HEK293 (cell line): ENCODE measurements around the gene TAS1R2.

Source experiments
- GLI4 ChIP-seq: fragments of 450-650 bp; formaldehyde crosslinking; IDR thresholded peaks from 2 replicates; pipeline ENCODE4 v1.5.1; 2016; ENCODE audit warnings: missing biosample characterization, missing genetic modification characterization
- ZNF10 ChIP-seq: fragments of 450-650 bp; formaldehyde crosslinking; IDR thresholded peaks from 2 replicates; pipeline ENCODE4 v1.5.1; 2017; ENCODE audit warnings: missing biosample characterization, missing genetic modification characterization
- ZNF416 ChIP-seq: fragments of 450-650 bp; formaldehyde crosslinking; IDR thresholded peaks from 2 replicates; pipeline ENCODE4 v1.5.1; 2016; ENCODE audit warnings: missing biosample characterization, missing genetic modification characterization
- TF ChIP-seq, protein P1 (sequence below): fragments of 450-650 bp; formaldehyde crosslinking; IDR thresholded peaks from 2 replicates; pipeline ENCODE4 v1.5.1; 2016; ENCODE audit warnings: missing biosample characterization, missing genetic modification characterization
- TF ChIP-seq, protein P2 (sequence below): fragments of 450-650 bp; formaldehyde crosslinking; IDR thresholded peaks from 2 replicates; pipeline ENCODE4 v1.5.1; 2016; ENCODE audit warnings: missing biosample characterization, missing genetic modification characterization

DNA sequence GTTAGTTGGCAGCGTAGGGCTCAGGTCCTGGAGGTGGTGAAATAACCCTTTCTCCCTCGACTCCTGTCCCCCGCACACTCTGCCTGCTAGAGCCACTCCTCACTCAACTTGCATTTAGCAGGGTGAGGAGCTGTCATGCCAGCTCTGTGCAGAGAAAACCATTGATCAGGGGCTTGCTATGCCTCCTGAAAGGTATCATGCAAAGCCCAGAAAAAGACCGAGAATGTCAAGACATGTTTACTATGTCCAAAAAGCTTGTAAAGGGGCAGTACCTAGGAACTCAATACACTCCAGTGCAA, 24.9 kb upstream of the TAS1R2 start:
- TF ChIP-seq, protein P1, sequence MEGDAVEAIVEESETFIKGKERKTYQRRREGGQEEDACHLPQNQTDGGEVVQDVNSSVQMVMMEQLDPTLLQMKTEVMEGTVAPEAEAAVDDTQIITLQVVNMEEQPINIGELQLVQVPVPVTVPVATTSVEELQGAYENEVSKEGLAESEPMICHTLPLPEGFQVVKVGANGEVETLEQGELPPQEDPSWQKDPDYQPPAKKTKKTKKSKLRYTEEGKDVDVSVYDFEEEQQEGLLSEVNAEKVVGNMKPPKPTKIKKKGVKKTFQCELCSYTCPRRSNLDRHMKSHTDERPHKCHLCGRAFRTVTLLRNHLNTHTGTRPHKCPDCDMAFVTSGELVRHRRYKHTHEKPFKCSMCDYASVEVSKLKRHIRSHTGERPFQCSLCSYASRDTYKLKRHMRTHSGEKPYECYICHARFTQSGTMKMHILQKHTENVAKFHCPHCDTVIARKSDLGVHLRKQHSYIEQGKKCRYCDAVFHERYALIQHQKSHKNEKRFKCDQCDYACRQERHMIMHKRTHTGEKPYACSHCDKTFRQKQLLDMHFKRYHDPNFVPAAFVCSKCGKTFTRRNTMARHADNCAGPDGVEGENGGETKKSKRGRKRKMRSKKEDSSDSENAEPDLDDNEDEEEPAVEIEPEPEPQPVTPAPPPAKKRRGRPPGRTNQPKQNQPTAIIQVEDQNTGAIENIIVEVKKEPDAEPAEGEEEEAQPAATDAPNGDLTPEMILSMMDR (tag by site-specific recombination): no peak
- TF ChIP-seq, protein P2, sequence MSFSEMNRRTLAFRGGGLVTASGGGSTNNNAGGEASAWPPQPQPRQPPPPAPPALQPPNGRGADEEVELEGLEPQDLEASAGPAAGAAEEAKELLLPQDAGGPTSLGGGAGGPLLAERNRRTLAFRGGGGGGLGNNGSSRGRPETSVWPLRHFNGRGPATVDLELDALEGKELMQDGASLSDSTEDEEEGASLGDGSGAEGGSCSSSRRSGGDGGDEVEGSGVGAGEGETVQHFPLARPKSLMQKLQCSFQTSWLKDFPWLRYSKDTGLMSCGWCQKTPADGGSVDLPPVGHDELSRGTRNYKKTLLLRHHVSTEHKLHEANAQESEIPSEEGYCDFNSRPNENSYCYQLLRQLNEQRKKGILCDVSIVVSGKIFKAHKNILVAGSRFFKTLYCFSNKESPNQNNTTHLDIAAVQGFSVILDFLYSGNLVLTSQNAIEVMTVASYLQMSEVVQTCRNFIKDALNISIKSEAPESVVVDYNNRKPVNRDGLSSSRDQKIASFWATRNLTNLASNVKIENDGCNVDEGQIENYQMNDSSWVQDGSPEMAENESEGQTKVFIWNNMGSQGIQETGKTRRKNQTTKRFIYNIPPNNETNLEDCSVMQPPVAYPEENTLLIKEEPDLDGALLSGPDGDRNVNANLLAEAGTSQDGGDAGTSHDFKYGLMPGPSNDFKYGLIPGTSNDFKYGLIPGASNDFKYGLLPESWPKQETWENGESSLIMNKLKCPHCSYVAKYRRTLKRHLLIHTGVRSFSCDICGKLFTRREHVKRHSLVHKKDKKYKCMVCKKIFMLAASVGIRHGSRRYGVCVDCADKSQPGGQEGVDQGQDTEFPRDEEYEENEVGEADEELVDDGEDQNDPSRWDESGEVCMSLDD (tag by site-specific recombination): no peak
- TF ChIP-seq ZNF416 (tag by site-specific recombination): no peak
- no peak for TF ChIP-seq GLI4 (tag by site-specific recombination)
- no peak for TF ChIP-seq ZNF10 (tag by site-specific recombination)
